ACC112 (cell line): ENCODE data around the gene EXD2.
"Not testable (repeated sequence)": the region's sequence is repeated elsewhere in the genome, so short reads cannot be mapped to it uniquely, and the experiment has no call there.

Experiments
- H2AFZ ChIP-seq: fragments of 200-600 bp; sonication (generic); one replicate; pipeline ENCODE4 v1.6.0; 2017; ENCODE audit warnings: antibody characterized with exemption, low read length; ENCODE audit not compliant: unreplicated experiment
- H3K27ac ChIP-seq: fragments of 200-600 bp; sonication (generic); 2 replicates; pipeline ENCODE4 v1.5.1; 2014; ENCODE audit warnings: low read depth, mild to moderate bottlenecking, antibody characterized with exemption, low read length, moderate library complexity
- H3K27me3 ChIP-seq: fragments of 200-600 bp; sonication (generic); 2 replicates; pipeline ENCODE4 v1.6.1; 2014; ENCODE audit warnings: mild to moderate bottlenecking, antibody characterized with exemption, low read length, moderate library complexity, mixed read lengths; ENCODE audit not compliant: insufficient read depth
- H3K36me3 ChIP-seq: fragments of 200-600 bp; sonication (generic); 2 replicates; pipeline ENCODE4 v1.6.1; 2016; ENCODE audit warnings: mild to moderate bottlenecking, antibody characterized with exemption, low read length, moderate library complexity, mixed read lengths; ENCODE audit not compliant: insufficient read depth
- H3K4me1 ChIP-seq: fragments of 200-600 bp; sonication (generic); one replicate; pipeline ENCODE4 v1.6.1; 2016; ENCODE audit warnings: low read length, mixed read lengths; ENCODE audit not compliant: insufficient read depth, unreplicated experiment, control insufficient read depth
- H3K4me3 ChIP-seq: fragments of 200-600 bp; sonication (generic); 2 replicates; pipeline ENCODE4 v1.5.1; 2014; ENCODE audit warnings: mild to moderate bottlenecking, low read depth, low read length
- H3K79me2 ChIP-seq: fragments of 200-600 bp; sonication (generic); one replicate; pipeline ENCODE4 v1.6.0; 2016; ENCODE audit warnings: low read length; ENCODE audit not compliant: control insufficient read depth, unreplicated experiment, insufficient read depth

EXD2 gene

DNA sequence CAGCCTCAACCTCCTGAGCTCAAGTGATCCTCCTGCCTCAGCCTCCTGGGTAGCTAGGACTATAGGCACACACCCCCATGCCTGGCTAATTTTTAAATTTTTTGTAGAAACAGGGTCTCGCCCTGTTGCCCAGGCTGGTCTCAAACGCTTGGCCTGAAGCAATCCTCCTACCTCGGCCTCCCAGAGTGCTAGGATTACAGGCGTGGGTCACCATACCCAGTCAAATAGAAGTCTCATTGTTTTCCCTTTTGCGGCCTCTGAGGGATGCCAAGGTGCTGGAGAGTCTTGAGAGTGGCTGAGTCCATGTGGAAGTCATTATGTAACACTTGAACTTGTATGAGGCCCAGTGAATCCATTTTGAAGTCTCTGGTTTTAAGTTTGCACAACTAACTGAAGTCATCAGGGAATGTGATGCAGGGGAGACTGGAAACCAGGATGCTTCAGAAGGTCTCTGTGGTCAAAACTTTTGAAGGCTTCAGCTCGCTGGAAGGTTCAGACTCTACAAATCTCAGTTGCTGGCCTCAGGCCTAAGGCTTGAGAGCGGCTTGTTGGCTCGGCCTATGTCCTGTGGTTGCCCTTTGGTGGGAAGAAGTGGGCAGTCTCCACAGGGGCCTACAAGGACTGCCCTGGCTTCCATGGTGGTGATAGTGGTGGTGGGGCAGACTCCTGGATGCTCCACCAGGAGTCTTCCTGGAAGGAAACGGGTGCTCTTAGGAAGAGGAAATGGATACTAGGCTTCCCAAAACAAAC, 97.8 kb downstream of the EXD2 start:
- Histone ChIP-seq H3K4me1 (peaks cover 5% of the 10 kb centered on the region), H3K27ac (no peak overlapping the region), H3K27me3 (no peaks in the 10 kb centered on the region), H3K36me3 (no peaks in the 10 kb centered on the region), H3K79me2 (no peaks in the 10 kb centered on the region), H3K4me3 (no peak overlapping the region), H2AFZ (no peak overlapping the region)

DNA sequence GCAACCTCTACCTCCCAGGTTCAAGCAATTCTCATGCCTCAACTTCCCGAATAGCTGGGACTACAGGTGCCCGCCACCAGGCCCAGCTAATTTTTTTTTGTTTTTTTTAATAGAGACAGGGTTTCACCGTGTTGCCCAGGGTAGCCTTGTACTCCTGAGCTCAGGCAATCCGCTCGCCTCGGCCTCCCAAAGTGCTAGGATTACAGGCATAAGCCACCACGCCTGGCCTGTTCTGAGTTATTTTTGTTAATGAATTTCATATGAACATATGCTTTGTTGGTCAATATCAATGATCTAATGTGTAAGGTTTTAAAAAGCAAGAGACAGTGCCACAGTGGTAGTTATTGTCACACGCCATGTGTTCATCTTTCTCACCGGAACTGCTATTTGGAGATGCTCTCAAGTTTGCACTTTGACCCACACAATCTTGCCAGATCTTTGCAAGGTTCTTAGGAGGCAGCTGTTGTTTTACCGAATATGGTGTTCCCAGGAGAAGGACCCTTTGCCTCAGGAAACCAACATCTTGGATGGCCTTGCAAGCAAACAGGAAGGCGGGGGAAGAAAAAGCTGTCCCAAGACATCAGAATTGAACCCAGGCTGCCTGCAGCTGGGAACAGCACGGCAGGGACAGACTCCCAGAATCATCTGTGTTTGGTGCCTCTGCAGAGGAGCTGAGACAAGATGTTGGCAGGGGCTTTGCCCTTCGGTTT, 98.7 kb downstream of the EXD2 start:
- Histone ChIP-seq H3K4me3 (no peak overlapping the region), H3K4me1 (peaks cover 5% of the 10 kb centered on the region), H2AFZ (no peak overlapping the region), H3K36me3 (no peaks in the 10 kb centered on the region), H3K79me2 (no peaks in the 10 kb centered on the region), H3K27ac (no peak overlapping the region), H3K27me3 (no peaks in the 10 kb centered on the region)

DNA sequence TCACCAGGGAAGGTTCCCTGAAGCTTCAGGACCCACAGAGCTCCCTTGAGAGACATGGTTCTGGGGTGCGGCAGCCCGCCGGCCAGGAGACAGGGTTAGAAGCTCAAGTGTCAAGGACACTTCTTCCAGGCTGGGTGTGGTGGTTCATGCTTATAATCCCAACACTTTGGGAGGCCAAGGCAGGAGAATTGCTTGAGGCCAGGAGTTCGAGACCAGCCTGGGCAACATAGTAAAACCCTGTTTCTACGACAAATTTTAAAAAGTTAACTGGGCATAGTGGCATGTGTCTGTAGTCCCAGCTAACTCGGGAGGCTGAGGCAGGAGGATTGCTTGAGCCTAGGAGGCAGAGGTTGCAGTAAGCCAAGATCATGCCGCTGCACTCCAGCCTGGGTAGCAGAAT, 99.6 kb downstream of the EXD2 start:
- not testable (repeated sequence) for H3K4me1 ChIP-seq, H2AFZ ChIP-seq, H3K4me3 ChIP-seq, H3K27ac ChIP-seq, H3K36me3 ChIP-seq, H3K27me3 ChIP-seq, H3K79me2 ChIP-seq

DNA sequence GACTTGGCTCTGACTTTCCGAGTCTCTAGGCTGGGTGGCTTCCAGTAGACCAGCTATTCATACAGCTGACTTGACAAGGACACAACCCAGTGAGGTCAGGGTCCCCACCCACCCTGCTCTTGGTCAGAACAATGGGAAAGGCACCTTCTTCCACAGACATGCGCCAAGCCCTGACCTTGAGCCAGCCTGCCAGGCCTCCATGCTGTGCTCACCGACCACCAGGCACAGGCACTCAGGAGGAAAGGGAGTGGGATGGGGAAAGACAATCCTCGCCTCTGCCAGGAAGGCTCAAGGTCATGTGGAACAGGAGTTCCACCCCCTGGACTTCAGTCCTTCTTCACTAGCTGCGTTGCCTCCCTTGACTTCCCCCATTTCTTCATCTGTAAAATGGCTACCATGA, 100.1 kb downstream of the EXD2 start:
- Histone ChIP-seq H2AFZ (no peak overlapping the region), H3K4me1 (peaks cover 5% of the 10 kb centered on the region), H3K27ac (no peak overlapping the region), H3K79me2 (no peaks in the 10 kb centered on the region), H3K36me3 (no peaks in the 10 kb centered on the region), H3K4me3 (no peak overlapping the region), H3K27me3 (no peaks in the 10 kb centered on the region)

DNA sequence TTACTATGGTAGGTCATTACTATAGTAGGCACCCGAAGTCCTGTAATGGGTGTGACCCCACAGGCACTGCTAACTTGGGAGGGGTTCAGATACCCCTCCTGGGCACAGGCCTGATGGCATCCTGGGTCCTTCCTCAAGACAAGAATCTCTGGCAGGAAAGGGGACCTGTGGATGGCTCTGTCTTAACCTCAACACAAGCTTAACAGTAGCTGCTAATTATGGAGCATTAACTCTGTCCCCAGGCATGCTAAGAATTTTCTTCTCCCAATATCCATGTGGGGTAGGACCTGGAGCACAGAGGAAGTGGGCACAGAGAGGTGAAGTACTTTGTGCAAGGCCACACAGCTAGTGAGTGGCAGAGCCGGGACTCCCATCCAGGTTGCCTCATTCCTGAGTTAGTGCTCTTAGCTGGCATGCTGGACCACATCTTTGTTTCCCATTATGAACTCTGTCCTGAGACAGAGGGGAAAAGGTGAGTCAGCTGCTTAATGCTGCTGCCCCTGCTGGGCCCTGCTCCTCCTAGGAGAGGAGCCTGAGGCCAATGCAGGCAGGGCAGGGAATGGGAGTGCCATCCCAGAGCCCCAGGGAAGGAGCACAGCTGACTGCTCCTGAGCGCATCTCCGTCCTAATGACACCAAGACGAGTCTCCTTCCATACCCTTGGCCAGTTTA, 100.7 kb downstream of the EXD2 start:
- no peaks in the 10 kb centered on the region for H3K36me3 ChIP-seq
- no peak overlapping the region for H2AFZ ChIP-seq
- peaks cover 5% of the 10 kb centered on the region for H3K4me1 ChIP-seq
- no peak overlapping the region for H3K27ac ChIP-seq
- no peaks in the 10 kb centered on the region for H3K79me2 ChIP-seq
- H3K27me3 ChIP-seq: no peaks in the 10 kb centered on the region
- no peak overlapping the region for H3K4me3 ChIP-seq
